SK-N-SH (cell line): ENCODE measurements around the gene RAB42. TPM values are rescaled to one million over a fixed set of nuclear protein-coding genes. Genes with fewer than 3 reads are reported as not detected.

Experiments used
- CTCF ChIA-PET: fragments of 300-600, 350-600 bp; formaldehyde crosslinking; extraction: SDS; loops from one replicate; lab custom pipeline; 2021; lab: Yijun Ruan, JAX
- POLR2A ChIA-PET: fragments of 350-600 bp; sonication (Branson Sonifier 250); formaldehyde crosslinking; extraction: SDS; loops from one replicate; lab custom pipeline; 2020; ENCODE audit warnings: antibody characterized with exemption, inconsistent platforms; lab: Yijun Ruan, JAX
- DNase-seq: peaks from one replicate; pipeline ENCODE4 v3.0.0; 2012
- H2AFZ ChIP-seq: fragments of 200-600 bp; sonication (generic); 2 replicates; pipeline ENCODE4 v1.8.1; 2016; ENCODE audit warnings: antibody characterized with exemption, mild to moderate bottlenecking, low read depth
- H3F3A ChIP-seq: fragments of 200-600 bp; sonication (generic); replicated peaks from 2 replicates; pipeline ENCODE3; 2016; ENCODE audit warnings: antibody characterized with exemption, mild to moderate bottlenecking; ENCODE audit not compliant: insufficient read depth
- H3K27ac ChIP-seq, 2 experiments: fragments of 200-500 bp in 1 of 2; fragments of 200-600 bp in 1 of 2; sonication (Bioruptor generic) in 1 of 2; sonication (generic), shearing (Covaris generic) in 1 of 2; 2 replicates each; pipeline versions ENCODE4 v1.5.1 to v1.6.1; 2014 to 2016; ENCODE audit warnings: low read depth in 2 of 2, inconsistent platforms in 1 of 2, low read length in 1 of 2, mild to moderate bottlenecking in 1 of 2, mixed read lengths in 1 of 2
- H3K27me3 ChIP-seq: fragments of 200-600 bp; sonication (generic), shearing (Covaris generic); 2 replicates; pipeline ENCODE4 v1.6.1; 2016; ENCODE audit warnings: mixed run types; ENCODE audit not compliant: insufficient read depth
- H3K36me3 ChIP-seq, 2 experiments: fragments of 200-500 bp in 1 of 2; fragments of 200-600 bp in 1 of 2; sonication (Bioruptor generic) in 1 of 2; sonication (generic) in 1 of 2; replicated peaks in 1 of 2; 2 replicates each; pipeline versions ENCODE3 to v1.5.1; 2014 to 2016; ENCODE audit warnings: low read length in 1 of 2, mild to moderate bottlenecking in 1 of 2; ENCODE audit not compliant: insufficient read depth in 2 of 2, control insufficient read depth in 1 of 2
- H3K4me1 ChIP-seq, 2 experiments: fragments of 200-500 bp in 1 of 2; fragments of 200-600 bp in 1 of 2; sonication (Bioruptor generic) in 1 of 2; sonication (generic), shearing (Covaris generic) in 1 of 2; 2 replicates each; pipeline versions ENCODE4 v1.5.1 to v1.6.1; 2014 to 2016; ENCODE audit warnings: low read depth in 1 of 2, low read length in 1 of 2, mixed run types in 1 of 2; ENCODE audit not compliant: insufficient read depth in 2 of 2, control insufficient read depth in 1 of 2
- H3K4me2 ChIP-seq: fragments of 200-600 bp; sonication (generic), shearing (Covaris generic); 2 replicates; pipeline ENCODE4 v1.6.1; 2017; ENCODE audit warnings: mixed run types
- H3K4me3 ChIP-seq, 2 experiments: fragments of 200-500 bp in 1 of 2; fragments of 200-600 bp in 1 of 2; sonication (Bioruptor generic) in 1 of 2; sonication (generic), shearing (Covaris generic) in 1 of 2; 2 replicates each; pipeline versions ENCODE4 v1.5.1 to v1.8.1; 2014 to 2016; ENCODE audit warnings: low read depth in 2 of 2, inconsistent platforms in 1 of 2, low read length in 1 of 2, mild to moderate bottlenecking in 1 of 2, mixed read lengths in 1 of 2, moderate library complexity in 1 of 2
- H3K79me2 ChIP-seq: fragments of 200-600 bp; sonication (generic); 2 replicates; pipeline ENCODE4 v1.8.1; 2017; ENCODE audit warnings: mild to moderate bottlenecking; ENCODE audit not compliant: insufficient read depth
- H3K9ac ChIP-seq: fragments of 200-600 bp; sonication (generic); 2 replicates; pipeline ENCODE4 v1.6.1; 2017; ENCODE audit warnings: mixed run types
- H3K9me2 ChIP-seq: fragments of 200-600 bp; sonication (generic); 2 replicates; pipeline ENCODE4 v1.6.1; 2017; ENCODE audit warnings: mixed run types
- H3K9me3 ChIP-seq: fragments of 200-600 bp; sonication (generic); 2 replicates; pipeline ENCODE4 v1.6.1; 2017; ENCODE audit warnings: mixed run types, mild to moderate bottlenecking, moderate library complexity
- H4K20me1 ChIP-seq: fragments of 200-600 bp; sonication (generic); 2 replicates; pipeline ENCODE4 v1.6.1; 2017; ENCODE audit warnings: mild to moderate bottlenecking, mixed run types; ENCODE audit not compliant: insufficient read depth
- CHD2 ChIP-seq: fragments of 150-350 bp; IDR thresholded peaks from 2 replicates; pipeline ENCODE4 v1.6.1; 2018; ENCODE audit warnings: low read length; ENCODE audit not compliant: partially characterized antibody
- ELF1 ChIP-seq: IDR thresholded peaks from 2 replicates; pipeline ENCODE4 v1.4.0; 2012
- EP300 ChIP-seq, 2 experiments: IDR thresholded peaks; 2 replicates each; pipeline versions ENCODE4 v1.4.0 to v1.6.1; 2012; ENCODE audit warnings: borderline replicate concordance in 1 of 2, low read depth in 1 of 2, low read length in 1 of 2
- FOSL2 ChIP-seq: IDR thresholded peaks from 2 replicates; pipeline ENCODE4 v1.4.0; 2012; ENCODE audit warnings: low read depth, mild to moderate bottlenecking, moderate library complexity, borderline replicate concordance
- FOXJ3 ChIP-seq: sonication (generic); formaldehyde crosslinking; IDR thresholded peaks from 2 replicates; pipeline ENCODE4 v1.5.1; 2020; ENCODE audit warnings: mild to moderate bottlenecking, missing genetic modification reagents
- IRF3 ChIP-seq: fragments of 150-350 bp; IDR thresholded peaks from 2 replicates; pipeline ENCODE4 v1.6.1; 2016; ENCODE audit warnings: mild to moderate bottlenecking, low read depth, low read length
- MEF2A ChIP-seq: IDR thresholded peaks from 2 replicates; pipeline ENCODE4 v1.4.0; 2012; ENCODE audit warnings: low read depth, borderline replicate concordance
- MXI1 ChIP-seq: IDR thresholded peaks from 2 replicates; pipeline ENCODE4 v1.6.1; 2012; ENCODE audit warnings: mild to moderate bottlenecking, low read depth, low read length, improper control_type of control experiment
- NFIC ChIP-seq: IDR thresholded peaks from 2 replicates; pipeline ENCODE4 v1.4.0; 2012; ENCODE audit warnings: borderline replicate concordance
- PBX3 ChIP-seq: IDR thresholded peaks from 2 replicates; pipeline ENCODE4; 2012
- POLR2AphosphoS5 ChIP-seq: IDR thresholded peaks from 2 replicates; pipeline ENCODE4 v1.6.1; 2012; ENCODE audit warnings: low read depth, low read length
- RAD21 ChIP-seq: IDR thresholded peaks from 2 replicates; pipeline ENCODE4 v1.6.1; 2012; ENCODE audit warnings: mild to moderate bottlenecking, low read length
- RCOR1 ChIP-seq: fragments of 150-350 bp; IDR thresholded peaks from 2 replicates; pipeline ENCODE4 v1.6.1; 2017; ENCODE audit warnings: antibody characterized with exemption, low read length
- RFX5 ChIP-seq: IDR thresholded peaks from 2 replicates; pipeline ENCODE4 v1.6.1; 2012; ENCODE audit warnings: mild to moderate bottlenecking, improper control_type of control experiment, low read length
- RXRA ChIP-seq: IDR thresholded peaks from 2 replicates; pipeline ENCODE4 v1.4.0; 2012; ENCODE audit warnings: low read depth, mild to moderate bottlenecking, borderline replicate concordance
- SIN3A ChIP-seq: IDR thresholded peaks from 2 replicates; pipeline ENCODE4 v1.6.1; 2012; ENCODE audit warnings: low read depth, mild to moderate bottlenecking, low read length, moderate library complexity, borderline replicate concordance
- SMC3 ChIP-seq: IDR thresholded peaks from 2 replicates; pipeline ENCODE4 v1.6.1; 2012; ENCODE audit warnings: low read depth, low read length, improper control_type of control experiment
- TCF12 ChIP-seq: IDR thresholded peaks from 2 replicates; pipeline ENCODE4 v1.4.0; 2012
- TEAD4 ChIP-seq: IDR thresholded peaks from 2 replicates; pipeline ENCODE4 v1.4.0; 2012; ENCODE audit warnings: mild to moderate bottlenecking, borderline replicate concordance; ENCODE audit not compliant: insufficient read depth
- USF2 ChIP-seq: fragments of 150-350 bp; IDR thresholded peaks from 2 replicates; pipeline ENCODE4 v1.6.1; 2017; ENCODE audit warnings: antibody characterized with exemption, low read length, low read depth, borderline replicate concordance
- WGBS: methylation state at CpG from one replicate; pipeline ENCODE4 v1.1.6; 2017; ENCODE audit warnings: low lambda C conversion rate; 5-methylcytosine and 5-hydroxymethylcytosine counted together
- polyA plus RNA-seq, 3 experiments: library from polyadenylated mRNA; depleted of rRNA; stranded (reverse); fragments of >200 nt; gene quantifications; 2 replicates each; pipeline ENCODE4 v1.2.3, GENCODE V29; 2012

Gene RAB42
- polyA plus RNA-seq, 1 of the 3 experiments (the other 2 are of a cell fraction): 4.6 TPM

GRCh38 chr1:28613175-28613574, 21.1 kb downstream of the RAB42 start:
- Histone ChIP-seq H3K4me3 (no peak overlapping the region), H3K27ac (no peak overlapping the region), H3K9me2 (no peaks in the 10 kb centered on the region), H3K27me3 (no peaks in the 10 kb centered on the region), H4K20me1 (no peaks in the 10 kb centered on the region), H3K4me1 (no peaks in the 10 kb centered on the region), H3K79me2 (no peaks in the 10 kb centered on the region), H3F3A (peaks cover 5% of the 10 kb centered on the region), H3K36me3 (peaks cover 17 to 21% of the 10 kb centered on the region in 2 experiments), H3K4me2 (no peak overlapping the region), H2AFZ (no peak overlapping the region), H3K9ac (no peak overlapping the region), H3K9me3 (no peaks in the 10 kb centered on the region)
- CTCF ChIA-PET: no interaction called here
- 90% methylated on average over 5 of the region's 5 CpGs for WGBS
- POLR2A ChIA-PET: no interaction called here
- DNase-seq: no peak
- TF ChIP-seq CHD2: no peak
- TF ChIP-seq ELF1: no peak
- no peak for TF ChIP-seq IRF3
- TF ChIP-seq MXI1: no peak
- no peak for TF ChIP-seq FOXJ3 (CRISPR knock-in tag)
- TF ChIP-seq SMC3: no peak
- TF ChIP-seq FOSL2: no peak
- TF ChIP-seq RAD21: no peak
- no peak for TF ChIP-seq TCF12
- TF ChIP-seq USF2: no peak
- no peak for TF ChIP-seq RCOR1
- no peak for TF ChIP-seq NFIC
- no peak for TF ChIP-seq SIN3A

- Histone ChIP-seq H3K9me2 (no peaks in the 10 kb centered on the region), H3K27me3 (no peaks in the 10 kb centered on the region), H3K9ac (no peak overlapping the region), H3K4me3 (no peak overlapping the region), H3K36me3 (peaks cover 0 to 6% of the 10 kb centered on the region in 2 experiments), H3F3A (peaks cover 4% of the 10 kb centered on the region), H3K4me2 (no peak overlapping the region), H4K20me1 (no peaks in the 10 kb centered on the region), H3K27ac (no peak overlapping the region), H3K9me3 (no peaks in the 10 kb centered on the region), H2AFZ (no peak overlapping the region), H3K4me1 (no peaks in the 10 kb centered on the region), H3K79me2 (peaks cover 14% of the 10 kb centered on the region)
- DNase-seq: no peak
- TF ChIP-seq POLR2AphosphoS5 (no peak), RXRA (no peak), TEAD4 (no peak), USF2 (no peak), MEF2A (no peak), IRF3 (no peak), FOXJ3 (CRISPR knock-in tag) (no peak), TCF12 (no peak), CHD2 (no peak), ELF1 (no peak), RFX5 (no peak), RCOR1 (no peak), EP300 (IDR thresholded peaks at IDR 0.05; ENCODE audit: borderline replicate concordance in 1 of 2, low read depth in 1 of 2, low read length in 1 of 2) (no peak), PBX3 (no peak)
- ChIA-PET POLR2A (interaction anchor here (0.6 to 0.8 kb wide), 2 partner anchors 16 to 17 kb away, joined by 3 to 6 read pairs; partner anchors contain the start of gene RNU11), CTCF (interaction anchor here (0.8 to 1.2 kb wide), 3 partner anchors 9 to 383 kb away, joined by 3 to 4 read pairs (median 3); partner anchors contain the start of gene TAF12)
- 97% methylated on average over 1 of the region's 1 CpG for WGBS
Observed at GRCh38 chr1:28631713-28632112, 39.6 kb downstream of the RAB42 start.
